Muscle layer of colon (tissue), 2 donors: Measurements from ENCODE around the gene MMP15.

ENCODE experiments used
- H3K27ac ChIP-seq: one replicate; pipeline ENCODE4 v1.7.0; 2013; ENCODE audit warnings: low read depth, mild to moderate bottlenecking, low read length, moderate library complexity
- H3K27me3 ChIP-seq, 2 donors: one replicate each; pipeline ENCODE4 v1.7.0; 2013; ENCODE audit warnings: low read length in 2 of 2, mild to moderate bottlenecking in 2 of 2; ENCODE audit not compliant: insufficient read depth in 2 of 2, control insufficient read depth in 1 of 2
- H3K36me3 ChIP-seq: one replicate; pipeline ENCODE4 v1.7.0; 2013; ENCODE audit warnings: mild to moderate bottlenecking, low read length; ENCODE audit not compliant: insufficient read depth
- H3K4me1 ChIP-seq: one replicate; pipeline ENCODE4 v1.7.0; 2013; ENCODE audit warnings: mild to moderate bottlenecking, low read length; ENCODE audit not compliant: insufficient read depth
- H3K4me3 ChIP-seq, 2 donors: one replicate each; pipeline ENCODE4 v1.7.0; 2013; ENCODE audit warnings: low read length in 2 of 2, low read depth in 1 of 2, mild to moderate bottlenecking in 1 of 2, moderate library complexity in 1 of 2
- H3K9ac ChIP-seq: one replicate; pipeline ENCODE4 v1.7.0; 2013; ENCODE audit warnings: low read length
- H3K9me3 ChIP-seq: one replicate; pipeline ENCODE4 v1.7.0; 2013; ENCODE audit warnings: mild to moderate bottlenecking, low read length
- donor health status: abdominal sarcoma.
- donor health status: Adenocarcinoma of cecum.

MMP15 gene

DNA sequence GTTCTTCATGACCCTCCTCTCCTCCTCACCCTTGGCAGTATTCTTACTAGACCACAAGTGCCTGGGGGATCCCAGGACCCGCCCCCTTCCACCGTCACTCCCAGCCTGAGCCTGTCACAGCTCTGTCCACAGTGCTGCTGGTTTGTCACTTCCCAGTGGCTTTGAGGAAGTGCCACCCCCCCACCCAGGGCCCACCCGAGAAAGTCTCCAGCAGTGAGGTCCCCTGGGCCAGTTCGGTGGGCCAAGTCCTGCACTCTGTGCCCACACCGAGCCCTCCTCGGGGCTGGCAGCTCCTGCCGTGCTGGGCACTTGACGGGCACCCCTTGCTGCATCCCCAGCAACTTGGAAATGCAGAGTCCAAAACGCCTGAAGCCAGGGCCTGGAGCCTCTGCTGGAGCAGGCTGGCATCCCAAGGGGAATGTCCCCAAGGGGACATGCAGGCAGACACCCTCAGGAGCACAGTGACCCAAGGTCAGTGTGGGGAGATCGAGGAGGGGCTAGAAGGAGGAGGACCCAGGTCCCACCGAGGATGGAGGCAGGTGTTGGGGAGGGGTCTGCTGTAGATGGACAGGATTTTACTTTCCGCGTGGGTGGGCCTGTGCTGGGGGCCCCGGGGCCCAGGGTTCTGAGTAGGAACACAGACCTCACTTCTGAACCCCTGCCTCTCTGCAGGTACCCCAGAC, 15.5 kb downstream of the MMP15 start:
- Histone ChIP-seq H3K27ac (no peak overlapping the region), H3K27me3 (no peaks in the 10 kb centered on the region), H3K9me3 (no peaks in the 10 kb centered on the region), H3K36me3 (peaks cover 7% of the 10 kb centered on the region), H3K4me1 (no peaks in the 10 kb centered on the region), H3K9ac (no peak overlapping the region), H3K4me3 (no peak overlapping the region)

DNA sequence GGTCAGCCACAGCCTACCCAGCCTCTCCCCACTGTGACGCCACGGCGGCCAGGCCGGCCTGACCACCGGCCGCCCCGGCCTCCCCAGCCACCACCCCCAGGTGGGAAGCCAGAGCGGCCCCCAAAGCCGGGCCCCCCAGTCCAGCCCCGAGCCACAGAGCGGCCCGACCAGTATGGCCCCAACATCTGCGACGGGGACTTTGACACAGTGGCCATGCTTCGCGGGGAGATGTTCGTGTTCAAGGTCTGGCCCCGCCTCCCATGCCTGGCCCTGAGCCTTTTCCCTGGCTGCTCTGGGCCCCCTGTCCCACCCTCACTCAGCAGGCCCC, 16.0 kb downstream of the MMP15 start:
- no peak overlapping the region for H3K9ac ChIP-seq
- H3K4me1 ChIP-seq, result no peaks in the 10 kb centered on the region
- no peak overlapping the region for H3K4me3 ChIP-seq
- no peaks in the 10 kb centered on the region for H3K27me3 ChIP-seq
- H3K9me3 ChIP-seq, result no peaks in the 10 kb centered on the region
- H3K36me3 ChIP-seq, result peaks cover 7% of the 10 kb centered on the region
- no peak overlapping the region for H3K27ac ChIP-seq

- H3K4me3 ChIP-seq, result no peak overlapping the region
- H3K9me3 ChIP-seq, result no peaks in the 10 kb centered on the region
- no peaks in the 10 kb centered on the region for H3K4me1 ChIP-seq
- no peaks in the 10 kb centered on the region for H3K27me3 ChIP-seq
- H3K9ac ChIP-seq, result no peak overlapping the region
- H3K27ac ChIP-seq, result no peak overlapping the region
- H3K36me3 ChIP-seq, result peaks cover 7% of the 10 kb centered on the region
Measured at GRCh38 chr16:58042001-58042885, 16.7 kb downstream of the MMP15 start.

DNA sequence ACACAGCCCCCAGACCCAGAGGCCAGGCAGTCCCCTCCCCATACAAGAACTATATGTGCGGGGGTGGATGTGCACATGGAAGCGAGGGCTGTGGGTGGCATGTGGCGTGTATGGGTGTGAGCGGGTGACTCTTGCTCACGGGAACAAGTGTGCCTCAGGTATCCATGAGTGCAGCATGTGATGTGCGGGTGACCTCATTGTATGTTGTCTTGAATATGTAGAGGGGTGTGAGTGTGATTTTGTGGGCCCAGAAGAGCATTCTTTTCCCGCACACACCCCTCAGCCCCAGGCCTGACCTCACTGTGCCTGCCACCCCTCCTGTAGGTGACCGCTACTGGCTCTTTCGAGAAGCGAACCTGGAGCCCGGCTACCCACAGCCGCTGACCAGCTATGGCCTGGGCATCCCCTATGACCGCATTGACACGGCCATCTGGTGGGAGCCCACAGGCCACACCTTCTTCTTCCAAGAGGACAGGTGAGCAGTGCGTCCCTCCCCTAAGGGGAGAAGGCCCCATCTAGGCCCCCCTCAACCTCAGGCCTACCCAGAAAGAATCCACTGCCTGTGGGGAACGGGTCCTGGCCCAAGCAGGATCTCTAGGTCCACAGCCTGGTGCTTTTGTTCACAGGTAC, 17.4 kb downstream of the MMP15 start:
- peaks cover 7% of the 10 kb centered on the region for H3K36me3 ChIP-seq
- H3K4me1 ChIP-seq, result no peaks in the 10 kb centered on the region
- no peaks in the 10 kb centered on the region for H3K27me3 ChIP-seq
- H3K27ac ChIP-seq, result no peak overlapping the region
- no peak overlapping the region for H3K4me3 ChIP-seq
- H3K9ac ChIP-seq, result no peak overlapping the region
- H3K9me3 ChIP-seq, result no peaks in the 10 kb centered on the region

DNA sequence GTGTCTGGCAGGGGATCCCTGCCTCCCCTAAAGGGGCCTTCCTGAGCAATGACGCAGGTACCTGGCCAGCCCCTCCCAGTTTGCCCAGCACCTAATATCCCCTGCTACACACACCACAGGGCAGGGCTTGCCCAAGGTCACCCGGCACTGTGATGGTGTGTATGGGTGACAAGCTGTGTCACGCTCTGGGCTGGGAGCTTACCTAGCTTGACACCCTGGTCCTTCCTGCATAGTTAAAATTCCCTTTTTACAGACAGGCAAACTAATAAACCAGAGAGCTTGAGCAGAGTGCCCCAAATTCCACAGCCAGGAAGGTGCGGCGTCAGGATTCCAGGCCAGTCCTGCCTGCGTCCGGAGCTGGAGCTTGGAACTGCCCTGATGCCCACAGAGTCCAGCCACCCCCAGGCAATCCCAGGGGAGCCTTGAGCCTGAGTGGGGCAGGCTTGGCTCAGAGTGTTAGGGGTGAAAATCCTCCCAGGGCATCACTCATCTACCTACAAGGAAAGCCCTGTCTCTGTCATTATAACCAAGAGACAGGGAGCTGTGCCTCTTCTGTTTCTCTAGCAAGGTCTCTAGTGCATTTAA, 18.1 kb downstream of the MMP15 start:
- no peak overlapping the region for H3K9ac ChIP-seq
- no peaks in the 10 kb centered on the region for H3K27me3 ChIP-seq
- no peaks in the 10 kb centered on the region for H3K9me3 ChIP-seq
- H3K27ac ChIP-seq, result no peak overlapping the region
- no peaks in the 10 kb centered on the region for H3K4me1 ChIP-seq
- no peak overlapping the region for H3K4me3 ChIP-seq
- peaks cover 3% of the 10 kb centered on the region for H3K36me3 ChIP-seq

DNA sequence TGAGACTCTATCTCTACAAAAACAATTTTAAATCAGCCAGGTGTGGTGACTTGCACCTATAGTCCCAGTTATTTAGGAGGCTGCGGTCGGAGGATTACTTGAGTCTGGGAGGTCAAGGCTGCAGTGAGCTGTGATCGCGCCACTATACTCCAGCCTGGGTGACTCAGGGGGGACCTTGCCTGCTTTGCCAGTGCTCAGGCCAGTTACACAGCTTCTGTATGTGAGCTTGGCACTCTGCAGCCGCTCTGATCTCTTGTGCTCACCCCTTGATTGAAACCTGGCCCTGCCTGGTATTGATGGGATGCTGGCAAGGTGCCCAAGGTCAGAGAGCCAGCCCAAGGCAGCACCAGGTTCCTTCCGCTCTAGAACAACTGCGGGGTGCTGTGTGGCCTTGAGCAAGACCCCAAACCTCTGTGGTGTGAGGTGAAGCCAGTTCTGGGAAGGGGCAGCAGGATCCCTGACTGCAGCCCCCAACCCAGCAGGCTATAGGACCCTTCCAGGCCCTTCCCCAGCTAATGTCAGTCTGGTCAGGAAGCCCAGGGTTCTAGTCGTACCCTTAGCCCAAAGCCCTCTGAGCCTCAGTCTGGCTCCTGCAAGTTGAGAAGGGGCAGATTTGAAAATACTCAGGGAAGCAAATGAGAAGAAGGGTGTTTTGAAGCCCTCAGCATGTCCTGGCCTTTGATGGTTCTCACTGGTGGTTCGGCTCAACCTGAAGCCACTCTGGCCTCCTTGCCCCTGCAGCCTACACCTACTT, 18.9 kb downstream of the MMP15 start:
- H3K9me3 ChIP-seq, result no peaks in the 10 kb centered on the region
- H3K4me1 ChIP-seq, result no peaks in the 10 kb centered on the region
- H3K27ac ChIP-seq, result no peak overlapping the region
- H3K27me3 ChIP-seq, result no peaks in the 10 kb centered on the region
- H3K36me3 ChIP-seq, result no peaks in the 10 kb centered on the region
- no peak overlapping the region for H3K4me3 ChIP-seq
- H3K9ac ChIP-seq, result no peak overlapping the region

DNA sequence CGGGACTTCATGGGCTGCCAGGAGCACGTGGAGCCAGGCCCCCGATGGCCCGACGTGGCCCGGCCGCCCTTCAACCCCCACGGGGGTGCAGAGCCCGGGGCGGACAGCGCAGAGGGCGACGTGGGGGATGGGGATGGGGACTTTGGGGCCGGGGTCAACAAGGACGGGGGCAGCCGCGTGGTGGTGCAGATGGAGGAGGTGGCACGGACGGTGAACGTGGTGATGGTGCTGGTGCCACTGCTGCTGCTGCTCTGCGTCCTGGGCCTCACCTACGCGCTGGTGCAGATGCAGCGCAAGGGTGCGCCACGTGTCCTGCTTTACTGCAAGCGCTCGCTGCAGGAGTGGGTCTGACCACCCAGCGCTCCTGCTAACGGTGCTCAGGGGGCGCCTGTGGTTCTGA, 19.5 kb downstream of the MMP15 start:
- H3K9me3 ChIP-seq, result no peaks in the 10 kb centered on the region
- H3K27ac ChIP-seq, result no peak overlapping the region
- H3K27me3 ChIP-seq, result no peaks in the 10 kb centered on the region
- no peaks in the 10 kb centered on the region for H3K4me1 ChIP-seq
- H3K36me3 ChIP-seq, result no peaks in the 10 kb centered on the region
- no peak overlapping the region for H3K4me3 ChIP-seq
- no peak overlapping the region for H3K9ac ChIP-seq

- H3K27ac ChIP-seq, result no peak overlapping the region
Measured at GRCh38 chr16:58046054-58046881, 20.7 kb downstream of the MMP15 start.

GRCh38 chr16:58046936-58047335, 21.4 kb downstream of the MMP15 start:
- Histone ChIP-seq H3K27me3 (no peaks in the 10 kb centered on the region), H3K4me3 (no peak overlapping the region), H3K9me3 (no peaks in the 10 kb centered on the region), H3K36me3 (no peaks in the 10 kb centered on the region), H3K27ac (no peak overlapping the region), H3K9ac (no peak overlapping the region), H3K4me1 (no peaks in the 10 kb centered on the region)

More at GRCh38 chr16:58046054-58046881, 20.7 kb downstream of the MMP15 start:
- Histone ChIP-seq H3K36me3 (no peaks in the 10 kb centered on the region), H3K9me3 (no peaks in the 10 kb centered on the region), H3K27me3 (no peaks in the 10 kb centered on the region), H3K4me3 (no peak overlapping the region), H3K4me1 (no peaks in the 10 kb centered on the region), H3K9ac (no peak overlapping the region)

DNA sequence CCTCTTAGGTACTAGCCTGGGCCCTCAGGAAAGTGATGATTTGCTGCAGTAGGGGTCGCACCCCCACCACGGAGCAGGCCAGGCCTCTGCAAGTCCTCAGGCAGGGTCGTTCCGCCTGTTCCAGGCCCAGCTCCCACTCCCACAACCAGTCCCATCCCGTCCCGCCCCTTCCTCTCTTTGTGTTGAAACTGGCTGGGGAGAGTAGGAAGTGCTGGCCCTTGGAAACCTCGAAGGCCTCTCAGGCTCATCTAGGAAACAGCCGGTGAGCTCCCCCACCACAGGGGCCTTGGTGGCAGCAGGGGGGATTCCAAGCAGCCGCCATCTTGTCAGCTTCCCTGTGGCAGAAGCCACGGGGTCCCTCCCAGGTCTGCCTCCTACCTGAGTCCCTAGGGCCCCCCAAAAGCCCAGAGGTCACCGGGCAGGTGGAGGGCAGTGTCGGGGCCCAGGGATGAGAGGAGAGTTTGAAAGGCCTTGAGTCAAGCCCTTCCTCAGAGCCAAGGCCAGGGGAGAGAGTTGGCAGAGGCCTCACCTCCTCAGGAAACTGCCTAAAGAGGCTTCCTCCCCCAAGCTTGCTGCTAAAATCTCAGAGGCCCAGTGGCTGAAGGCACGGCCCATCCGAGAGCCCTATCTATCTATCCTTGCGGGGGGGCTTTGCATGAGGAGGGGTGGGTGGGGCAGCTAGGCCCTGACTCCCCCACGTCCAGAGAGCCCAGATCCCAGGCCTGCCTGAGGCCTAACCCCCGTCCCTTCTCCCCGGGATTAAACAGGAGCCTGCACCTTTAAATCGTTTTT, 22.2 kb downstream of the MMP15 start:
- H3K9me3 ChIP-seq, result no peaks in the 10 kb centered on the region
- no peak overlapping the region for H3K9ac ChIP-seq
- no peaks in the 10 kb centered on the region for H3K4me1 ChIP-seq
- no peak overlapping the region for H3K4me3 ChIP-seq
- H3K27me3 ChIP-seq, result no peaks in the 10 kb centered on the region
- no peaks in the 10 kb centered on the region for H3K36me3 ChIP-seq
- H3K27ac ChIP-seq, result no peak overlapping the region
